Neural progenitor cell (in vitro differentiated cells): Measurements from ENCODE around the gene EDEM3. TPM values are rescaled to one million over a fixed set of nuclear protein-coding genes. Genes with fewer than 3 reads are reported as not detected.
"Not testable (repeated sequence)": the region's sequence is repeated elsewhere in the genome, so short reads cannot be mapped to it uniquely, and the experiment has no call there.

Experiments
- DNase-seq: peaks from one replicate; pipeline ENCODE4 v3.0.0-alpha.2; 2016; ENCODE audit warnings: low spot score
- H2AFZ ChIP-seq: fragments of 200-600 bp; sonication (generic); replicated peaks from 2 replicates; pipeline ENCODE4 v1.6.1; 2016; ENCODE audit warnings: antibody characterized with exemption
- H3F3A ChIP-seq: fragments of 200-600 bp; sonication (generic); 2 replicates; pipeline ENCODE4 v1.6.1; 2016; ENCODE audit warnings: antibody characterized with exemption, low read depth
- H3K27ac ChIP-seq: fragments of 200-600 bp; sonication (generic); 2 replicates; pipeline ENCODE4 v1.5.1; 2016; ENCODE audit warnings: mild to moderate bottlenecking
- H3K27me3 ChIP-seq: fragments of 200-600 bp; sonication (generic); 2 replicates; pipeline ENCODE4 v1.6.1; 2016; ENCODE audit warnings: mild to moderate bottlenecking, moderate library complexity
- H3K36me3 ChIP-seq: fragments of 200-600 bp; sonication (generic); 2 replicates; pipeline ENCODE4 v1.5.1; 2016
- H3K4me1 ChIP-seq: fragments of 200-600 bp; sonication (generic); 2 replicates; pipeline ENCODE4 v1.6.1; 2016; ENCODE audit warnings: mixed run types
- H3K4me2 ChIP-seq: fragments of 200-600 bp; sonication (generic); 2 replicates; pipeline ENCODE4 v1.6.1; 2016
- H3K4me3 ChIP-seq: fragments of 200-600 bp; sonication (generic); 2 replicates; pipeline ENCODE4 v1.5.1; 2016
- H3K79me2 ChIP-seq: fragments of 200-600 bp; sonication (generic); 2 replicates; pipeline ENCODE4 v1.6.1; 2016; ENCODE audit warnings: low read depth
- H3K9ac ChIP-seq: fragments of 200-600 bp; sonication (generic); 2 replicates; pipeline ENCODE4 v1.6.1; 2016
- H3K9me3 ChIP-seq: fragments of 200-600 bp; sonication (generic); 2 replicates; pipeline ENCODE4 v1.5.1; 2016; ENCODE audit warnings: low read depth
- H4K20me1 ChIP-seq: fragments of 200-600 bp; sonication (generic); 2 replicates; pipeline ENCODE4 v1.6.1; 2016; ENCODE audit warnings: low read depth
- H3K27ac Mint-ChIP-seq: 3 replicates; pipeline ENCODE4 v1.8.0; 2021; ENCODE audit warnings: mixed read lengths
- H3K27me3 Mint-ChIP-seq: 2 replicates; pipeline ENCODE4 v1.8.0; 2022; ENCODE audit warnings: low read depth, mild to moderate bottlenecking, inconsistent platforms, moderate library complexity, mixed read lengths; ENCODE audit not compliant: insufficient read depth
- H3K36me3 Mint-ChIP-seq: 3 replicates; pipeline ENCODE4 v1.8.0; 2021; ENCODE audit warnings: mixed read lengths
- H3K4me1 Mint-ChIP-seq: 3 replicates; pipeline ENCODE4 v1.8.0; 2021; ENCODE audit warnings: mixed read lengths
- H3K4me3 Mint-ChIP-seq: 3 replicates; pipeline ENCODE4 v1.8.0; 2021; ENCODE audit warnings: mild to moderate bottlenecking, moderate library complexity, mixed read lengths
- H3K9me3 Mint-ChIP-seq: 3 replicates; pipeline ENCODE4 v1.8.0; 2020; ENCODE audit warnings: mixed read lengths
- CTCF ChIP-seq: fragments of 200-600 bp; sonication (generic); IDR thresholded peaks from 2 replicates; pipeline ENCODE4 v1.5.1; 2017; ENCODE audit warnings: antibody characterized with exemption, mild to moderate bottlenecking
- EZH2 ChIP-seq: fragments of 200-600 bp; sonication (generic); IDR thresholded peaks from 2 replicates; pipeline ENCODE4 v1.6.1; 2017; ENCODE audit warnings: antibody characterized with exemption, mild to moderate bottlenecking, moderate library complexity
- EZH2phosphoT487 ChIP-seq: fragments of 200-600 bp; sonication (generic); IDR thresholded peaks from 2 replicates; pipeline ENCODE4 v1.6.1; 2017; ENCODE audit warnings: antibody characterized with exemption
- total RNA-seq: library from RNA; depleted of rRNA; stranded (reverse); fragments of >200 nt; gene quantifications from 2 replicates; pipeline ENCODE4 v1.2.3, GENCODE V29; 2015; ENCODE audit warnings: low replicate concordance

Gene EDEM3
- total RNA-seq, 1 donor from 2014 or later: 32.9 TPM

GRCh38 chr1:184767591-184767990 is 12.9 kb upstream of the EDEM3 start:
- TF ChIP-seq EZH2 (no peak), EZH2phosphoT487 (no peak), CTCF (no peak)

GRCh38 chr1:184764483-184764882 is 9.8 kb upstream of the EDEM3 start:
- Histone ChIP-seq H3K9me3 (no peaks in the 10 kb centered on the region), H3K4me2 (no peak overlapping the region), H3K27ac (no peak overlapping the region), H2AFZ (no peak overlapping the region), H3K4me1 (no peaks in the 10 kb centered on the region), H3K9ac (no peak overlapping the region), H3K27me3 (no peaks in the 10 kb centered on the region), H3K4me3 (no peak overlapping the region), H3K36me3 (no peaks in the 10 kb centered on the region), H3F3A (no peaks in the 10 kb centered on the region), H4K20me1 (no peaks in the 10 kb centered on the region), H3K79me2 (no peaks in the 10 kb centered on the region)
- Mint-ChIP-seq H3K27ac (no peak overlapping the region), H3K9me3 (no peaks in the 10 kb centered on the region), H3K36me3 (no peaks in the 10 kb centered on the region), H3K4me1 (no peaks in the 10 kb centered on the region), H3K27me3 (peaks cover 3% of the 10 kb centered on the region), H3K4me3 (no peak overlapping the region)
- DNase-seq: no peak
- TF ChIP-seq CTCF (no peak), EZH2 (no peak), EZH2phosphoT487 (no peak)

More at GRCh38 chr1:184767591-184767990, 12.9 kb upstream of the EDEM3 start:
- Histone ChIP-seq H3K79me2 (no peaks in the 10 kb centered on the region), H3F3A (no peaks in the 10 kb centered on the region), H3K27me3 (no peaks in the 10 kb centered on the region), H3K27ac (no peak overlapping the region), H3K36me3 (no peaks in the 10 kb centered on the region), H3K4me3 (no peak overlapping the region), H3K9ac (no peak overlapping the region), H3K4me2 (no peak overlapping the region), H2AFZ (no peak overlapping the region), H3K4me1 (peaks cover 8% of the 10 kb centered on the region), H3K9me3 (no peaks in the 10 kb centered on the region), H4K20me1 (no peaks in the 10 kb centered on the region)
- Mint-ChIP-seq H3K4me1 (no peaks in the 10 kb centered on the region), H3K9me3 (no peaks in the 10 kb centered on the region), H3K27me3 (peaks cover 3% of the 10 kb centered on the region), H3K27ac (no peak overlapping the region), H3K4me3 (no peak overlapping the region), H3K36me3 (no peaks in the 10 kb centered on the region)
- DNase-seq: no peak

- H3K9me3 ChIP-seq: not testable (repeated sequence)
These were observed 8.9 kb upstream of the EDEM3 start for GRCh38 chr1:184763520-184763919.

GRCh38 chr1:184761969-184762485 is 7.4 kb upstream of the EDEM3 start:
- H3K4me1 Mint-ChIP-seq: no peaks in the 10 kb centered on the region

More at GRCh38 chr1:184763520-184763919, 8.9 kb upstream of the EDEM3 start:
- not testable (repeated sequence) for H4K20me1 ChIP-seq, H3K27me3 Mint-ChIP-seq, H3K27ac Mint-ChIP-seq, DNase-seq, H3K4me1 ChIP-seq, H3K79me2 ChIP-seq, H3F3A ChIP-seq, H3K27ac ChIP-seq, H3K4me1 Mint-ChIP-seq, H2AFZ ChIP-seq, H3K36me3 ChIP-seq, H3K4me3 Mint-ChIP-seq, H3K4me2 ChIP-seq, H3K4me3 ChIP-seq, H3K27me3 ChIP-seq, H3K36me3 Mint-ChIP-seq, H3K9me3 Mint-ChIP-seq, H3K9ac ChIP-seq

More at GRCh38 chr1:184761969-184762485, 7.4 kb upstream of the EDEM3 start:
- Mint-ChIP-seq H3K27ac (no peak overlapping the region), H3K4me3 (no peak overlapping the region), H3K27me3 (no peaks in the 10 kb centered on the region), H3K9me3 (no peaks in the 10 kb centered on the region), H3K36me3 (no peaks in the 10 kb centered on the region)
- no peaks in the 10 kb centered on the region for H4K20me1 ChIP-seq
- no peak overlapping the region for H3K4me3 ChIP-seq
- no peaks in the 10 kb centered on the region for H3F3A ChIP-seq
- no peaks in the 10 kb centered on the region for H3K79me2 ChIP-seq
- H3K27me3 ChIP-seq: no peaks in the 10 kb centered on the region
- H2AFZ ChIP-seq: no peak overlapping the region
- H3K9ac ChIP-seq: no peak overlapping the region
- no peak overlapping the region for H3K27ac ChIP-seq
- no peaks in the 10 kb centered on the region for H3K9me3 ChIP-seq
- TF ChIP-seq EZH2 (no peak), CTCF (no peak), EZH2phosphoT487 (no peak)
- H3K36me3 ChIP-seq: no peaks in the 10 kb centered on the region
- DNase-seq: no peak
- H3K4me1 ChIP-seq: no peaks in the 10 kb centered on the region
- no peak overlapping the region for H3K4me2 ChIP-seq
